Keratinocyte (primary cell): ENCODE data around the gene PCSK2. TPM values are rescaled to one million over a fixed set of nuclear protein-coding genes. Genes with fewer than 3 reads are reported as not detected.

ENCODE experiments used
- DNase-seq: peaks from one replicate; pipeline ENCODE4 v3.0.0-alpha.2; 2011; ENCODE audit warnings: low read depth, missing footprints, low spot score
- FAIRE-seq: peaks from 2 replicates; lab custom pipeline; 2011; peaks lifted over from hg19 to GRCh38; lab: Jason Lieb, UNC
- H2AFZ ChIP-seq: 2 replicates; pipeline ENCODE4 v1.6.0; 2012; ENCODE audit warnings: low read length, control low read depth, inconsistent platforms; ENCODE audit not compliant: control insufficient read depth
- H3K27ac ChIP-seq: 2 replicates; pipeline ENCODE4 v1.5.1; 2011; ENCODE audit warnings: low read length; ENCODE audit not compliant: control insufficient read depth, insufficient read depth
- H3K27me3 ChIP-seq: 3 replicates; pipeline ENCODE4 v1.6.0; 2011; ENCODE audit warnings: low read length; ENCODE audit not compliant: control insufficient read depth, insufficient read depth; ENCODE audit errors: extremely low read depth
- H3K36me3 ChIP-seq, 2 experiments: 2 replicates in 1 of 2; 3 replicates in 1 of 2; pipeline ENCODE4 v1.5.1; 2011; ENCODE audit warnings: low read length in 2 of 2, mild to moderate bottlenecking in 1 of 2; ENCODE audit not compliant: control insufficient read depth in 2 of 2, insufficient read depth in 2 of 2; ENCODE audit errors: extremely low read depth in 1 of 2
- H3K4me1 ChIP-seq: 3 replicates; pipeline ENCODE4 v1.5.1; 2011; ENCODE audit warnings: low read length; ENCODE audit not compliant: control insufficient read depth, insufficient read depth; ENCODE audit errors: extremely low read depth
- H3K4me2 ChIP-seq: 3 replicates; pipeline ENCODE4 v1.6.0; 2011; ENCODE audit warnings: low read depth, low read length; ENCODE audit not compliant: control insufficient read depth, insufficient read depth; ENCODE audit errors: extremely low read depth
- H3K4me3 ChIP-seq, 3 experiments: fragments of 200-600 bp in 1 of 3; sonication (generic) in 1 of 3; 2 replicates in 2 of 3; 3 replicates in 1 of 3; pipeline ENCODE4 v1.5.1; 2011 to 2016; ENCODE audit warnings: low read length in 3 of 3, mild to moderate bottlenecking in 3 of 3, control low read depth in 2 of 3, inconsistent platforms in 1 of 3, low read depth in 1 of 3, mixed read lengths in 1 of 3, mixed run types in 1 of 3, moderate library complexity in 1 of 3; ENCODE audit not compliant: control insufficient read depth in 2 of 3, insufficient read depth in 2 of 3; ENCODE audit errors: extremely low read depth in 1 of 3
- H3K79me2 ChIP-seq: 2 replicates; pipeline ENCODE4 v1.6.0; 2012; ENCODE audit warnings: low read length; ENCODE audit not compliant: control insufficient read depth, insufficient read depth
- H3K9ac ChIP-seq: 3 replicates; pipeline ENCODE4 v1.6.0; 2011; ENCODE audit warnings: low read length; ENCODE audit not compliant: control insufficient read depth, insufficient read depth; ENCODE audit errors: extremely low read depth
- H3K9me1 ChIP-seq: 3 replicates; pipeline ENCODE4 v1.6.0; 2011; ENCODE audit warnings: low read length; ENCODE audit not compliant: control insufficient read depth, insufficient read depth; ENCODE audit errors: extremely low read depth
- H3K9me3 ChIP-seq: 2 replicates; pipeline ENCODE4 v1.5.1; 2012; ENCODE audit warnings: low read depth, low read length; ENCODE audit not compliant: control insufficient read depth
- H4K20me1 ChIP-seq: 3 replicates; pipeline ENCODE4 v1.6.0; 2011; ENCODE audit warnings: low read length; ENCODE audit not compliant: control insufficient read depth, insufficient read depth; ENCODE audit errors: extremely low read depth
- EZH2 ChIP-seq: IDR thresholded peaks from one replicate; pipeline ENCODE4 v1.6.1; 2012; ENCODE audit warnings: inconsistent platforms, mild to moderate bottlenecking, low read length, moderate library complexity
- dilution Hi-C: fragments of 300-500 bp; cut with MboI; formaldehyde crosslinking; loops from one replicate; pipeline ENCODE4 v1.7.0; 2020; ENCODE audit warnings: low sequenced_read_pairs; ENCODE audit not compliant: extremely low pct_ligation_motif_present
- polyA plus RNA-seq, 5 experiments: library from polyadenylated mRNA; depleted of rRNA in 3 of 5; stranded (reverse) in 3 of 5; stranded (forward) in 1 of 5; unstranded in 1 of 5; fragments of >200 nt; gene quantifications; 1 replicate in 1 of 5; 2 replicates in 3 of 5; 3 replicates in 1 of 5; pipeline versions ENCODE4 v1.2.1 to v1.2.3, GENCODE V29; 2011 to 2012; ENCODE audit warnings: missing spikeins in 2 of 5, low read depth in 1 of 5, low replicate concordance in 1 of 5
- TF ChIP-seq, protein P1 (sequence below), 3 experiments: IDR thresholded peaks in 1 of 3; conservative IDR thresholded peaks in 1 of 3; optimal IDR thresholded peaks in 1 of 3; 2 replicates in 2 of 3; 3 replicates in 1 of 3; pipeline versions ENCODE3 to v1.5.1; 2011; ENCODE audit warnings: low read length in 3 of 3, mild to moderate bottlenecking in 3 of 3, moderate library complexity in 2 of 3, control low read depth in 1 of 3, inconsistent platforms in 1 of 3; ENCODE audit not compliant: insufficient read depth in 2 of 3; ENCODE audit errors: extremely low read depth in 1 of 3

PCSK2 gene
- polyA plus RNA-seq, 1 donor (not counting 4 experiments of a cell fraction or from before 2014, with no cell fraction given), result not detected

DNA sequence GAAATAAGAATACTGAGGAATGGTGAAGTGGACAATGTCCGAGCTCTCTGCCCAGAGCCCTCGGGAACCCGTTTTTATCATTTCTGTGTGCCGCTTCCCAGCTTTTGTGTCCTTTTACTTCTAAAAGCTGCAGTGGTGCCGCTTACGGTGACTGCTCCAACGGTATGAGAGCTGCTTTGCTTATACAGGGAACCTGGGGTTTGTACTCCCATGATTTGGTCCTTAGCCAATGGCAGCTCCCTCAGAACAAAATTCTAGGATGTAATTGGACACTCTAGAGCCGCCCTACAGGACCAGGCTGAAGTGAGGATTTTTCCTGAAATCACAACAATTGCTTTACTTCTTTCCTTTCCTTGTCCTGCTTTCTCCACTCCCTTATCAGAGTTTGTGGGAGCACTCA is 24.2 kb upstream of the PCSK2 start:
- Histone ChIP-seq H3K9me1 (no peaks in the 10 kb centered on the region), H3K36me3 (no peaks in the 10 kb centered on the region), H3K4me2 (no peak overlapping the region), H3K4me3 (no peak overlapping the region), H2AFZ (no peak overlapping the region), H3K4me1 (no peaks in the 10 kb centered on the region), H4K20me1 (no peaks in the 10 kb centered on the region), H3K27ac (no peak overlapping the region), H3K27me3 (no peaks in the 10 kb centered on the region), H3K79me2 (no peaks in the 10 kb centered on the region), H3K9ac (no peak overlapping the region), H3K9me3 (no peaks in the 10 kb centered on the region)
- no peak for TF ChIP-seq EZH2
- TF ChIP-seq, protein P1, sequence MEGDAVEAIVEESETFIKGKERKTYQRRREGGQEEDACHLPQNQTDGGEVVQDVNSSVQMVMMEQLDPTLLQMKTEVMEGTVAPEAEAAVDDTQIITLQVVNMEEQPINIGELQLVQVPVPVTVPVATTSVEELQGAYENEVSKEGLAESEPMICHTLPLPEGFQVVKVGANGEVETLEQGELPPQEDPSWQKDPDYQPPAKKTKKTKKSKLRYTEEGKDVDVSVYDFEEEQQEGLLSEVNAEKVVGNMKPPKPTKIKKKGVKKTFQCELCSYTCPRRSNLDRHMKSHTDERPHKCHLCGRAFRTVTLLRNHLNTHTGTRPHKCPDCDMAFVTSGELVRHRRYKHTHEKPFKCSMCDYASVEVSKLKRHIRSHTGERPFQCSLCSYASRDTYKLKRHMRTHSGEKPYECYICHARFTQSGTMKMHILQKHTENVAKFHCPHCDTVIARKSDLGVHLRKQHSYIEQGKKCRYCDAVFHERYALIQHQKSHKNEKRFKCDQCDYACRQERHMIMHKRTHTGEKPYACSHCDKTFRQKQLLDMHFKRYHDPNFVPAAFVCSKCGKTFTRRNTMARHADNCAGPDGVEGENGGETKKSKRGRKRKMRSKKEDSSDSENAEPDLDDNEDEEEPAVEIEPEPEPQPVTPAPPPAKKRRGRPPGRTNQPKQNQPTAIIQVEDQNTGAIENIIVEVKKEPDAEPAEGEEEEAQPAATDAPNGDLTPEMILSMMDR (optimal IDR thresholded peaks at IDR 0.05 in 1 of 3, IDR thresholded peaks at IDR 0.05 in 1 of 3, conservative IDR thresholded peaks at IDR 0.05 in 1 of 3; ENCODE audit: extremely low read depth in 1 of 3, insufficient read depth in 2 of 3, low read length in 3 of 3), result no peak
- dilution Hi-C loops, result no loop called here
- no peak for FAIRE-seq
- DNase-seq, result no peak

- H3K9ac ChIP-seq, result no peak overlapping the region
- DNase-seq (no peak), FAIRE-seq (no peak)
- dilution Hi-C loops, result no loop called here
- H2AFZ ChIP-seq, result no peak overlapping the region
- no peaks in the 10 kb centered on the region for H3K9me3 ChIP-seq
- TF ChIP-seq, protein P1 (optimal IDR thresholded peaks at IDR 0.05 in 1 of 3, IDR thresholded peaks at IDR 0.05 in 1 of 3, conservative IDR thresholded peaks at IDR 0.05 in 1 of 3; ENCODE audit: extremely low read depth in 1 of 3, insufficient read depth in 2 of 3, low read length in 3 of 3), result no peak
- TF ChIP-seq EZH2, result no peak
- H4K20me1 ChIP-seq, result no peaks in the 10 kb centered on the region
- H3K36me3 ChIP-seq, result no peaks in the 10 kb centered on the region
- no peak overlapping the region for H3K4me3 ChIP-seq
- no peaks in the 10 kb centered on the region for H3K4me1 ChIP-seq
- H3K27ac ChIP-seq, result no peak overlapping the region
- no peak overlapping the region for H3K4me2 ChIP-seq
- no peaks in the 10 kb centered on the region for H3K79me2 ChIP-seq
- no peaks in the 10 kb centered on the region for H3K27me3 ChIP-seq
- H3K9me1 ChIP-seq, result no peaks in the 10 kb centered on the region
These were observed 21.6 kb upstream of the PCSK2 start for GRCh38 chr20:17205084-17205813.
